Astrocyte (in vitro differentiated cells and primary cell): ENCODE data around the gene DLST.

Source experiments
- EZH2 ChIP-seq: IDR thresholded peaks from 2 replicates; pipeline ENCODE4 v1.6.1; 2012; ENCODE audit warnings: mild to moderate bottlenecking, low read length, inconsistent platforms; ENCODE audit not compliant: insufficient read depth
- TF ChIP-seq, protein P1 (sequence below): IDR thresholded peaks from 2 replicates; pipeline ENCODE4 v1.5.1; 2011; ENCODE audit warnings: low read depth, mild to moderate bottlenecking, inconsistent platforms, low read length, moderate library complexity; ENCODE audit not compliant: insufficient read depth

DNA sequence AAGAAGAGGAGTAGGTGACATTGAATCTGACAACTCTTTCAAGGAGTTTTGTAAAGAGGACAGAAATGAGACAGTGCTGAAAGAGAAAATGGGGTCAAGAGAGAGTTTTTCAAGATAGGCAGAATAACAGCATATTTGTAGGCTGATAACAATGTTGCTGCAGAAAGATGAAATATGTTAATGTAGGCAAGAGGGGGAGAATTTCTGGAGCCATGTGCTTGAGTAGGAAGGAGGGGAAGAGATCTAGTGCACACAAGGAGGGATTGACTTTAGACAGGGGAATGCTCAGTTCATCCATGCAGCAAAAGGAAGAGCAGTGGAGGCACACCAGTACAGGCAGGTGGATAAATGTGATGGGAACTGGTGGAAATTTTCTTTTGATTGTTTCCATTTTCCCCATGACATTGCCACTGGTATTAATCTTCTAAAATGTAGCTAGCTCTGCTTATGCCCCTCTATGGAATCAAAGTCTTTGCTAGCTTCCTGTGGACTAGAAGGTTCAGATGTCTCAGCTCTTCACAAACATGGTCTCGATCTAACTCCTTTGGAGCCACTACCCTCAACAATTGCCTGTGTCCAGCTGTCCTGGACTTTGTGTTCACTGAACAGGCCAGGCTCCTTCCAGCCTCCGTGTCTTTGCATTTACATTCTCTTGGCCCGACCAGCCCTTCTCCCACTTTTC, 14.9 kb upstream of the DLST start:
- TF ChIP-seq, protein P1, sequence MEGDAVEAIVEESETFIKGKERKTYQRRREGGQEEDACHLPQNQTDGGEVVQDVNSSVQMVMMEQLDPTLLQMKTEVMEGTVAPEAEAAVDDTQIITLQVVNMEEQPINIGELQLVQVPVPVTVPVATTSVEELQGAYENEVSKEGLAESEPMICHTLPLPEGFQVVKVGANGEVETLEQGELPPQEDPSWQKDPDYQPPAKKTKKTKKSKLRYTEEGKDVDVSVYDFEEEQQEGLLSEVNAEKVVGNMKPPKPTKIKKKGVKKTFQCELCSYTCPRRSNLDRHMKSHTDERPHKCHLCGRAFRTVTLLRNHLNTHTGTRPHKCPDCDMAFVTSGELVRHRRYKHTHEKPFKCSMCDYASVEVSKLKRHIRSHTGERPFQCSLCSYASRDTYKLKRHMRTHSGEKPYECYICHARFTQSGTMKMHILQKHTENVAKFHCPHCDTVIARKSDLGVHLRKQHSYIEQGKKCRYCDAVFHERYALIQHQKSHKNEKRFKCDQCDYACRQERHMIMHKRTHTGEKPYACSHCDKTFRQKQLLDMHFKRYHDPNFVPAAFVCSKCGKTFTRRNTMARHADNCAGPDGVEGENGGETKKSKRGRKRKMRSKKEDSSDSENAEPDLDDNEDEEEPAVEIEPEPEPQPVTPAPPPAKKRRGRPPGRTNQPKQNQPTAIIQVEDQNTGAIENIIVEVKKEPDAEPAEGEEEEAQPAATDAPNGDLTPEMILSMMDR: no peak
- no peak for TF ChIP-seq EZH2
